Measurements from ENCODE around the gene BCAS3. TPM values are rescaled to one million over a fixed set of nuclear protein-coding genes. Genes with fewer than 3 reads are reported as not detected.

BCAS3 gene
- total and polyA plus RNA-seq, 2 donors (not counting 1 experiment from before 2014, with no cell fraction given): 13.9 to 73.4 TPM

DNA sequence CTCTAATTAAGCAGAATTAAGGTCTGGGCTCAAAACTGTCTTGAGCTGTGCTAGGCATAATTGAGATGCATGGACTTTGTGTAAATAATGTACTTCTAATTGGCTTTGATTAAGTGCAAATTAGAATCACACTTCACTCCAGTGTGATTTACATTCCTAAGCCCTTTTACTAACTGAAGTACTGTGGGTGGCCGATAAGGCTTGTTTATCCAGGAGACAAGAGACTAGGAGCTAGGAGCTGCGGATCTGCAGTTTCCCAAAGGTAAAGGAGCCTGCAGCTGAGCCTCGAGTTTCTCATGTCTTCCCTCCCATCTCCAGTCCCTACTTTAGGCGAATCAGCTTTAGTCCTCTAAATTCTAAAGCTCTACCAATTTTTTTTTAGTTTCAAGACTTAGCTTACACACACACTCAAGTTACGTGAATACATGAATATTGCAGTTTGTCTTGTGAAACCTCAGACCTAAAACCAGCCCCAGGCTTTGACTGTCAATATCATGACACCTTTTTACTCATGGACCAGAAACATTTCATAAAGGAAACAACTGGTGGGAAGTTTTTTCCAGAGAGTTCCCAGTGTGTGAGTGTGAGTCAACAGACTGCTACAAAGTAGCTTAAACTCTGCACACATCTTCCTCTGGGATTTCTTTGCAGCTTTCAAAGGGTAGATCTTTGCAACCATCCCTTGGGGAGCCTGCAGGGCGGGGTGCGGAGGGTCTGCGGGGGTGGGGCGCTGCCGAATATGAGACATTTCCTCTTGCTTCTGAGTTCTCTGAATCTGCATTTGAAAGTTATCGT is 608.1 kb downstream of the BCAS3 start:
- no peak for DNase-seq
- Mint-ChIP-seq H3K4me3 (no peak overlapping the region), H3K9me3 (ENCODE audit: insufficient read depth) (no peaks in the 10 kb centered on the region), H3K27ac (no peak overlapping the region), H3K27me3 (no peaks in the 10 kb centered on the region), H3K4me1 (no peaks in the 10 kb centered on the region)
- Histone ChIP-seq H3K36me3 (replicated peaks in 1 of 2; ENCODE audit: control extremely low read depth in 1 of 2, control insufficient read depth in 1 of 2, extremely low read depth in 1 of 2, insufficient read depth in 2 of 2, low read length in 1 of 2) (no peaks in the 10 kb centered on the region), H3K4me1 (ENCODE audit: control insufficient read depth in 2 of 2, insufficient read depth in 2 of 2, low read length in 2 of 2) (no peaks in the 10 kb centered on the region), H4K20me1 (ENCODE audit: control insufficient read depth, insufficient read depth, low read length, poor library complexity, severe bottlenecking) (no peaks in the 10 kb centered on the region), H3K9me3 (ENCODE audit: control extremely low read depth in 1 of 3, control insufficient read depth in 2 of 3, insufficient read depth in 1 of 3, low read length in 2 of 3) (peaks cover 0 to 5% (median 0%) of the 10 kb centered on the region in 3 donors), H2AFZ (ENCODE audit: insufficient read depth, low read depth, low read length, poor library complexity, severe bottlenecking) (no peak overlapping the region), H3K79me2 (ENCODE audit: control insufficient read depth, insufficient read depth, low read length) (no peaks in the 10 kb centered on the region), H3K4me3 (ENCODE audit: control extremely low read depth in 1 of 5, extremely low read depth in 1 of 5, insufficient read depth in 1 of 5, low read depth in 2 of 5, low read length in 4 of 5) (no peak overlapping the region), H3K27me3 (replicated peaks in 1 of 4; ENCODE audit: control extremely low read depth in 1 of 4, control insufficient read depth in 3 of 4, insufficient read depth in 4 of 4, low read length in 3 of 4) (no peaks in the 10 kb centered on the region), H3K4me2 (replicated peaks; ENCODE audit: low read depth, low read length, poor library complexity, severe bottlenecking) (no peak overlapping the region), H3K27ac (ENCODE audit: low read length in 2 of 2) (no peak overlapping the region), H3K9ac (ENCODE audit: low read length) (no peak overlapping the region)
- ChIA-PET POLR2A (no interaction called here), CTCF (no interaction called here)
- intact Hi-C loops (cut with micrococcal nuclease): no loop called here
- ATAC-seq (ENCODE audit: low read depth): no peak
- 31% methylated on average over 9 of the region's 11 CpGs for WGBS (ENCODE audit: insufficient coverage)
- TF ChIP-seq, protein P1, sequence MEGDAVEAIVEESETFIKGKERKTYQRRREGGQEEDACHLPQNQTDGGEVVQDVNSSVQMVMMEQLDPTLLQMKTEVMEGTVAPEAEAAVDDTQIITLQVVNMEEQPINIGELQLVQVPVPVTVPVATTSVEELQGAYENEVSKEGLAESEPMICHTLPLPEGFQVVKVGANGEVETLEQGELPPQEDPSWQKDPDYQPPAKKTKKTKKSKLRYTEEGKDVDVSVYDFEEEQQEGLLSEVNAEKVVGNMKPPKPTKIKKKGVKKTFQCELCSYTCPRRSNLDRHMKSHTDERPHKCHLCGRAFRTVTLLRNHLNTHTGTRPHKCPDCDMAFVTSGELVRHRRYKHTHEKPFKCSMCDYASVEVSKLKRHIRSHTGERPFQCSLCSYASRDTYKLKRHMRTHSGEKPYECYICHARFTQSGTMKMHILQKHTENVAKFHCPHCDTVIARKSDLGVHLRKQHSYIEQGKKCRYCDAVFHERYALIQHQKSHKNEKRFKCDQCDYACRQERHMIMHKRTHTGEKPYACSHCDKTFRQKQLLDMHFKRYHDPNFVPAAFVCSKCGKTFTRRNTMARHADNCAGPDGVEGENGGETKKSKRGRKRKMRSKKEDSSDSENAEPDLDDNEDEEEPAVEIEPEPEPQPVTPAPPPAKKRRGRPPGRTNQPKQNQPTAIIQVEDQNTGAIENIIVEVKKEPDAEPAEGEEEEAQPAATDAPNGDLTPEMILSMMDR (IDR thresholded peaks at IDR 0.05): no peak
- no peak for TF ChIP-seq EZH2 (IDR thresholded peaks at IDR 0.05; ENCODE audit: borderline replicate concordance, insufficient read depth, low read depth, low read length, poor library complexity, severe bottlenecking)

DNA sequence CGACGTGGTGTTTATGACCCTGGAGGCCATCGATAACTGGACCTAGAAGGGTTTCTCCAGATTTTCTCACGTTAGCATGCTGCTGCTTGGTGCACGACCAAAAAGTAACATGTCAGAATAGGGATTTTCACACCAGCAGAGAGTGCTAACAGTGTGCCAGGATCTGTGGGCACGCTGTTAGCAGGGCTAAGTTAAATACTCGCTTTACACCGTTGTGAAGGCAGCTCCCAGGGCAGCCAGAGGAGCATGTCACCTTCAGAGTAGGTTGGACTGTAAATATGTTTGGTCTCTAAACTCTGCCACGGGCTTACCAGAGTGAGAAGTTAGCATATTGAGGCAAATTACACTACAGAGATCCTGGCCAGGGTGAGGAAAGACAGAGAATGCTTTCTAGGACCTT is 608.8 kb downstream of the BCAS3 start:
- H3K27me3 Mint-ChIP-seq: no peaks in the 10 kb centered on the region
- no peak overlapping the region for H3K4me2 ChIP-seq (replicated peaks; ENCODE audit: low read depth, low read length, poor library complexity, severe bottlenecking)
- CTCF ChIA-PET: no interaction called here
- no peak overlapping the region for H2AFZ ChIP-seq (ENCODE audit: insufficient read depth, low read depth, low read length, poor library complexity, severe bottlenecking)
- POLR2A ChIA-PET: no interaction called here
- no peaks in the 10 kb centered on the region for H3K9me3 Mint-ChIP-seq (ENCODE audit: insufficient read depth)
- no peaks in the 10 kb centered on the region for H3K79me2 ChIP-seq (ENCODE audit: control insufficient read depth, insufficient read depth, low read length)
- H3K9me3 ChIP-seq (ENCODE audit: control extremely low read depth in 1 of 3, control insufficient read depth in 2 of 3, insufficient read depth in 1 of 3, low read length in 2 of 3): peaks cover 0 to 5% (median 0%) of the 10 kb centered on the region in 3 donors
- H3K27me3 ChIP-seq (replicated peaks in 1 of 4; ENCODE audit: control extremely low read depth in 1 of 4, control insufficient read depth in 3 of 4, insufficient read depth in 4 of 4, low read length in 3 of 4): no peaks in the 10 kb centered on the region
- H3K4me1 Mint-ChIP-seq: no peaks in the 10 kb centered on the region
- H3K4me3 ChIP-seq (ENCODE audit: control extremely low read depth in 1 of 5, extremely low read depth in 1 of 5, insufficient read depth in 1 of 5, low read depth in 2 of 5, low read length in 4 of 5): no peak overlapping the region
- H3K27ac ChIP-seq (ENCODE audit: low read length in 2 of 2): no peak overlapping the region
- DNase-seq (no peak), ATAC-seq (ENCODE audit: low read depth) (no peak)
- 81% methylated on average over 8 of the region's 9 CpGs for WGBS (ENCODE audit: insufficient coverage)
- no peak overlapping the region for H3K4me3 Mint-ChIP-seq
- H3K36me3 ChIP-seq (replicated peaks in 1 of 2; ENCODE audit: control extremely low read depth in 1 of 2, control insufficient read depth in 1 of 2, extremely low read depth in 1 of 2, insufficient read depth in 2 of 2, low read length in 1 of 2): no peaks in the 10 kb centered on the region
- no peaks in the 10 kb centered on the region for H3K4me1 ChIP-seq (ENCODE audit: control insufficient read depth in 2 of 2, insufficient read depth in 2 of 2, low read length in 2 of 2)
- H3K27ac Mint-ChIP-seq: no peak overlapping the region
- intact Hi-C loops (cut with micrococcal nuclease): no loop called here
- TF ChIP-seq EZH2 (IDR thresholded peaks at IDR 0.05; ENCODE audit: borderline replicate concordance, insufficient read depth, low read depth, low read length, poor library complexity, severe bottlenecking): no peak
- TF ChIP-seq, protein P1 (IDR thresholded peaks at IDR 0.05): no peak
- no peaks in the 10 kb centered on the region for H4K20me1 ChIP-seq (ENCODE audit: control insufficient read depth, insufficient read depth, low read length, poor library complexity, severe bottlenecking)
- H3K9ac ChIP-seq (ENCODE audit: low read length): no peak overlapping the region
